ENCODE results near the gene SLC22A13.
"Not testable (repeated sequence)": the region's sequence is repeated elsewhere in the genome, so short reads cannot be mapped to it uniquely, and the experiment has no call there.

SLC22A13 gene

DNA sequence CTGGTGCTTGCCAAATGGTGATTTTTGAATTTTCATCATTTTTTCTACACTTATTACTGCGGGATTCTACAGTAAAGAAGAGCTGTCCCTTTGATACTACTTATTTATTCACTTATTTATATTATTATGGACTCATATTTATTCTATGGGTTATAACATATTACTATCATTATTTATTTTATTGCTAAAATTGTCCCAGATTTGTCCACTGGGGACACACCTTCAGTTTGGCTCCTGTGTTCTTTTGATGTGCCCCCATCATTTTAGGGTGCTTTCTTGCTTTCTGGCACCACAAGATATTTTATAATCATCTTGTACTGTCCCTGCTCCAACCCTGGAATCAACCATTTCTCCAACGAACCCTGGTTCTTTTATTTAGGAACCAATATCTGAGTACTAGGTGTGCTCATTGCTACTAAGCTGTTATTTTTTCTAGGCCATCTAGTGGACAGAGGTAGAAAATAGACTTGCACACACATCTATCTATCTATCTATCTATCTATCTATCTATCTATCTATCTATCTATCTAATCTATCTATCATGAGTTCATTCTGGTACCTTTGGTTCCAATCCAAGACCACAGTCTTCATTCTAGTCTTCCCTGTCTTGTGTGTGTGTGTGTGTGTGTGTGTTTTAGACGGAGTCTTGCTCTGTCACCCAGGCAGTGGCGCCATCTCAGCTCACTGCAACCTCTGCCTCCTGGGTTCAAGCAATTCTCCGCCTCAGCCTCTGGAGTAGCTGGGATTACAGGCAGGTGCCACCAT, 32.5 kb downstream of the SLC22A13 start:
- no peak for DNase-seq (ENCODE audit: low spot score)

DNA sequence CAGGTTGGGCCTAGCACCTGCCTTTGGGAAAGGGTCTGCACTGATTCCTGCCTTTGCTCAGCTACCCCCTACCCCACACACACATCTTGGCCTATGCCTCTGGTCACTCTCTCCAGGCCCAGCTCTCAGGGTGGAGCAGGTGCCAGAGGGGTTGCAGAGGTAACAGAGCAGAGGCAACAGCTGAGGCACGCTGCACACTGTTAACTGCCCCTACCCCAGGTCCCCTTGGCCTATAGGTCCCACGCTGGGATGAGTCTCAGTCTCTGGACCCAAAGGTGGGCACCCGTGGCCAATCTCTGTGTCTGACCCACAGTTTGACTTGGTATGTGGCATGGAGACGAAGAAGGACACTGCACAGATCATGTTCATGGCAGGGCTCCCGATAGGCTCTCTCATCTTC, 41.3 kb downstream of the SLC22A13 start:
- DNase-seq (ENCODE audit: low spot score) = no peak

DNA sequence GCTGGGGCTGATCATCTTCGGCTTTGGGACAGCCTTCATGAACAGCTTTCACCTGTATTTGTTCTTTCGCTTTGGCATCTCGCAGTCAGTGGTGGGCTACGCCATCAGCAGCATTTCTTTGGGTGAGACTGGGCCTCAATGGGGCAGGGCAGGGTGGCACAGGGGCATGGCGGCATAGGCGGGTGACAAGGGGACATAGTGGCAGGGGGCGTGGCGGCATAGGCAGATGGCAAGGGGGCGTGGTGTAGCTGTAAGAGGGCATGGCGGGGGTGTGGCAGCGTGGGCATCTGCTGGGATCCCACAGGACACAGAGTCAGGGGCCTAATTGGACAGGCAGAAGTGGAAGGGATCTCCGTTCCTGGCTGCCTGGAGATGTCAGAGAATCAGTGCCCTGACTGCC, 42.0 kb downstream of the SLC22A13 start:
- DNase-seq (ENCODE audit: low spot score) = no peak

DNA sequence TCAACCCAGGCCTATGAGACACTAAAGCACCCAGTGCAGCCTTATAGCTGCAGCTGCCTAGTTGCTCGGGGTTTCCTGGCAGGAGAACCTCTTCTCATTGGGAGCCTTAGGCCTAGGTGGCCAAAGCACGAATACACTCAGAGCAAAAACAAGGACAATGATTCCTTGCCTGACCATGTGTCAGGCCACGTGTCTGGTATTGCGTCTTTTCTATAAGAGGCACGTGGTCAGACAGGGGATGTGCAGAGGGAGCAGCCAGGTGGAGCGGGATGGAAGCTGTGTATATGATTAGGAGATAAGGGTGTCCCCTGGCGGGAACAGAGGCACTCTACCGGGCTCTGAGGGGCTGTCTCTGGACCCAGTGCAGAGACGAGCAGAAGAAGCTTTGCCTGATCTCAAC, 42.8 kb downstream of the SLC22A13 start:
- no peak for DNase-seq (ENCODE audit: low spot score)

DNA sequence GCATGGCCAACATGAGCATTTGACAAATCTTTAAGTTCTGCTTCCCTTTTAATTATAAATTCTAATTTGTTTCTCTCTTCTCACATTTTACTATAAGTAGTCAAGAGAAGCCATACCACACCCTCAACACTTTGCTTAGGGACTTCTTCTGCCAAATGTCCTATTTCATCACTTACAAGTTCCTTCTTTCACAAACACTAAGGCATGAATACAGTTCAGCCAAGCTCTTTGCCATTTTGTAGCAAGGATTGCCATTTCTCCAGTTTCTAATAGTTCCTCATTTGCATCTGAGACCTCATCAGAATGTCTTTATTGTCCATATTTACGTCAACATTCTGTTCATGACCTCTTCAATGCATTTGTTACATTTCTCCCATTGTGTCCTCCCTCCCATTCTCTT, 45.9 kb downstream of the SLC22A13 start:
- no peak for DNase-seq (ENCODE audit: low spot score)

DNA sequence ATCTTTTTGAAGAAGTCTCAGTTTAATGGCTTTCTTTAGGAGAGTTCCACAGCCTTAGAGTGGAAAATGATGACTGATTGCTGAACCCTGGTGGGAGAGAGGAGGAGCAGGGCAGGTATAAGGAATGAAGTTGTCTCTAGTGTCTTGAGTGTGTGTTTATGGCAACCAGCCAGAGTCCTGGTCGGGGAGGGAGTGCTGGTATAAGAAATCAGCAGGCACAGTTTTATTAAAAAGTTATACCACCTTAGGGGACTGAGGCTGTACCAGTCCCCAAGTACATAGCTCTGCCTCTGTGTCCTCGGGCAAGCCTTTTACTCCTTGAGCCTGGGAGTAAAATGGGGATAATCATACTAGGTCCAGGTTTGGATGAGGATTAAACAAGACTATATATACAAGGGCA, 46.3 kb downstream of the SLC22A13 start:
- DNase-seq (ENCODE audit: low spot score) = no peak

DNA sequence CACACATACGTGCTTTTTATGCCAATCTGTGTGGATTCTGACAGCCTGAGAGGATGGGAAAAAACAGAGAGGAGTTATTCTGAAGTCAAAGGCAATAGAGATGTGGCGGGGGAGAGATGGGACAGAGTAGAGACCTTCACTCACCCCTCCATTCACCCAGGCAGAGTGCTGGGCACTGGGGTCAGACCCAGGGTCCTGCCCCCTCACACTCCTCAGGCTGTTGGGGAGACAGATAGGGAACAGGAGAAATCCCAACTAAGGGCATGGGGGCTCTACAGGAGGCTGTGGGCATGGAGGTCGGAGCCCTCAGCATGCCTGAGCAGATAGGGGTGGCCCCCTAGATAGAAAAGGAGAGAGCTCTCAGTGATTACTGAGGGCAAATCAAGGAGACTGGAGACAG, 46.7 kb downstream of the SLC22A13 start:
- DNase-seq (ENCODE audit: low spot score) = no peak

DNA sequence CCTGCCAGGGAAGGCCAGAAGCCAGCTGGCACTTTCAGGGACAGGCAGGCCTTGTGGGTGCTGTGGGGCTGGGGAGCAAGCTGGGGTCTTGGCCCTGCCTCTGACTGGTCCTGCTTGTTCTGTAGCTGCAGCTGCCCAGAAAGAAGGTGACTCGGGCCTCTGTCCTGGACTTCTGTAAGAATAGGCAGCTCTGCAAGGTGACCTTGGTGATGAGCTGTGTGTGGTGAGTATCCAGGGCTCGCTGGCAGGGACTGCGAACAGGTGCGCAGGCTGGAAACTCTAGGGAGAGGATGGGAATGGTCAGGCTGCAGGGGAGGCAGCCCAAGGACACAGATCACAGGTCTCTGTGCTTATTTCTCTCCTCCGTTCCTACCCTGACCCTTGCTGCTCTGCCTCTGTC, 47.7 kb downstream of the SLC22A13 start:
- DNase-seq (ENCODE audit: low spot score) = no peak

DNA sequence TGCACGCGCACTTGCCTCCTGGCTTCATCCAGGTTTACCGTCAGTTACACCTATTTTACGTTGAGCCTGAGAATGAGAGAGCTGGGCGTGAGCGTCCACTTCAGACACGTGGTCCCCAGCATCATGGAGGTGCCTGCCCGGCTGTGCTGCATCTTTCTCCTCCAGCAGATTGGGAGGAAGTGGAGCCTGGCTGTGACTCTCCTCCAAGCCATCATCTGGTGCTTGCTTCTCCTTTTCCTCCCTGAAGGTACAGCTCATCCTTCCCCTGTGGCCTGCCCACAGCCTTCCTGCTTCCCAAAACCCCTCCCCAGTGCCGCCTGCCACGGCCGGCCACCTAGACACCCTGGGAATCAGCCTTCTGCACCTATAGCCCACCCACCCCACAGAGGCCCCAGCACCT, 48.1 kb downstream of the SLC22A13 start:
- DNase-seq (ENCODE audit: low spot score) = no peak

DNA sequence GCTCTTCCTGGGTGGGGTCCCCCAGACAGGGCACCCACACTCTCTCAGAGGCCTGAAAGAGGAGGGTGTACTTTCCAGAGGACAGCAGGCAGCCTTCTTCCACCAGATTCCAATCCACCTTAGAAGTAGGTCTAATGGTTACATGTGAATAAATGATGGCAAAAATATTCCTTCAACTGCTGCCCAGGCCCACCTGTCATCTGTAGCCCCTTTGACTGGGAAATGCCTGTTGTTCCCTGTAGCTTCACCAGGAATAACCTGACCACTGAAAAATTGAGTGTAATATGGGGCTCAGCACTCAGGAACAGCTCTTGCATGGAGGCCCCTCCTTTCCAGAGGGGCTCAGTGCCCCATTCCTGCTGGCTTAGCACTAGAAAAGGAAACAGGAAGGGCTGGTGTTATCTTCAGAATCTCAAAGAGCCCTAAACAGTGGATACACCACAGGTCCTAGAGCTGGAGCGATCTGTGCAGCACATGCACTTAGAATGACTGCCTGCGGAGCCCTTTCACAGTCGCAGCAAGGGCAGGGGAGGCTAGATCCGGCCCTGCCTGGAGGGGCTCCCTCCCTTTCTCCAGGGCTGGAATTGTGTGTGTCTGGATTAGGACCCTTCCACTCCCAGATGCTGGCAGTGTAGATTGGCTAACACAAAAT, 48.6 kb downstream of the SLC22A13 start:
- DNase-seq (ENCODE audit: low spot score) = no peak

DNA sequence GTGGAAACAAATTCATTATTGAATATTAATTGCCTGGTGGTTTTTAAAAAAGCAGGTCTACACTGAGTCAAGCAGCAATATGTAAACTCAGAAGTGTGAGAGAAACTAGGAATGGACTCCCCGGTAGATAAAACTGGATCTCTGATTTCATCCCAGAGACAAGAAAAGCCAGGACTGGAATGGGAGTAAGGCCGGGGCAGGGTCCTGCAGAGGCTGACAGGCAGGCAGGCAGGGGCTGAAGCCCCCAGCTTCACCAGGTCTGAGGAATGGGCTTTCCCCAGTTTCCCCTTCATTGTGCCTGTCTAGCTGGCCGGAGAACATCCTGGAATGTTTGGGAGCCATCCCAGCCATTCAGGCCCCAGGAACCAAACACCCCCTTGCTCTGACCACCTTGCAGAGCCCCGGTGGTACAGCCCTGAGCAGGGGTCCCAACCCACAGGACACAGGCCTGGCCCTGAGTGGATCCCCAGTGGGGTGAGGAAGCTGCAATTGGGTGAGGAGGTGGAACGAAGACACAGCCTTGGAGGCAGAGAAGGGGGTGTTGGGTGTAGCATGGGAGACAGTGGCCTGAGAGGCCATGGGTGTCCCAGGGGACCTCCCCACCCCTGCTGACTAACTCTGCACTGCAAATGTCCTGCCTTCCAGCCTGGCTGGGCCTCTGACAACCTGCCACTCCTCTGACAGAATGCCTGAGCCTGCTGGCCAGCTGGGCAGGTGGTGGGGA, 49.3 kb downstream of the SLC22A13 start:
- DNase-seq (ENCODE audit: low spot score) = no peak

DNA sequence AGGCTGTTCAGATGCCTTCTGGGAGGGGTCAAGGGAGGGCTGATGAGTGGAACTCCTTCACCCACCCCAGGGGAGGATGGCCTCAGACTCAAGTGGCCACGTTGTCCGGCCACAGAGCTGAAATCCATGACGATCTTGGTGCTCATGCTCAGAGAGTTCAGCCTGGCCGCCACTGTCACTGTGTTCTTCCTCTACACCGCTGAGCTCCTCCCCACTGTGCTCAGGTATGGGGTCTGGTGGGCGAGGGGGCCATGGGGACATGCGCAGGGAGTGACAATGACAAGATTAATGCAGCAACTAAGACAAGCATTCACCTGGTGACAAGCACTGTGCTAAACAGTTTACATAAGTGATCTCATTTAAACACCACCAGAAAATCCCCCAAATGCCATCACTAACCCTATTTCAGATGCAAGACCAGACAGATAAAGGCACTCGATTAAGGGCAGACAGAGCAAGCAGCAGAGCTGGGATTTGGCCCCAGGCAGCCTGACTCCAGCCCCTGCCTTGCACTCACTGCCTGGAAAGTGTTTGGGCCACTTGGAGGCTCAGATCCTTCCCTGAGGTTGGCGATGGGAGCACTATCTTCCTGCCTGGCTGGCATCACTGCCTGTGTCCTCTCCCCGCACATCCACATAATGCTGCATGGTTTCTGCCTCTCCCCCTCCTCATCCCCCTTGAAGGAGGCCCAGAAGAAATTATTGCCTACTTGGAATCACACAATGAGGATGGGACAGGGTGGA, 50.0 kb downstream of the SLC22A13 start:
- no peak for DNase-seq (ENCODE audit: low spot score)

DNA sequence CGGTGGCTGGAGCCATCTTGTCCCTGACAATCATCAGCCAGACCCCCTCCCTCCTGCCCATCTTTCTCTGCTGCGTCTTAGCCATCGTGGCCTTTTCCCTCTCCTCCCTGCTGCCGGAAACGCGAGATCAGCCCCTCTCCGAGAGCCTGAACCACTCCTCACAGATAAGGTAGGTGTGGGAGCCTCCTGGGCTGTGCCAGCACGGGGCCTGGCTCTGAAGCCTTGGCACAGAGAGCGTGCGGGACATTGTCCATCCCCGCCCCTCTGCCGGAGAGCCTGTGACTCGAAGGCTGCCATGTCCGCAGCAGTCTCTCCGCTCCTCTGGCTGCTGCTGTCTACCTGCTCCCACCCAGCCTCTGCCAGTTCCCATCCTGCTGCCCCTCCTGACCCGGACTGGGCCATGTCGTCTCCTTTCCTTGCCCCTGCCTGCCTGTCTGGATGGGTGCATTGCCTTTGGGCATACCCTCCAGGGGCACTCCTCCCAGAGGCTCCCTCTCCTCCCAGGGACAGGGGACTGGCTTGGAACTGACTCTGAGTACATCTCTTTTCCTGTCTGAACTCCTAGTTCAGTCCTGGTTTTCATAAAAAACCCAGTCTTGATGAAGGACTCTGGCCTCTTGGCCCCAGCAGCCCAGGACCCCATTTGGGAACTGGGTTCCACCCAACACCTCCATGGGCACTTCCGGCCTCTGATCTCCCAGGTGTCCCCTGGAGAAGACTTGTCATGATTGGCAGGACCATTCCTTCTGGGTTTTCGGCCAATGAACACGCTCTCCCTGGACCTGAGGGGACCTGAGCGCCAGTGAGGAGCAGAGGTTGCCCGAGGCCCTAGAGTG, 51.0 kb downstream of the SLC22A13 start:
- DNase-seq (ENCODE audit: low spot score) = no peak

DNA sequence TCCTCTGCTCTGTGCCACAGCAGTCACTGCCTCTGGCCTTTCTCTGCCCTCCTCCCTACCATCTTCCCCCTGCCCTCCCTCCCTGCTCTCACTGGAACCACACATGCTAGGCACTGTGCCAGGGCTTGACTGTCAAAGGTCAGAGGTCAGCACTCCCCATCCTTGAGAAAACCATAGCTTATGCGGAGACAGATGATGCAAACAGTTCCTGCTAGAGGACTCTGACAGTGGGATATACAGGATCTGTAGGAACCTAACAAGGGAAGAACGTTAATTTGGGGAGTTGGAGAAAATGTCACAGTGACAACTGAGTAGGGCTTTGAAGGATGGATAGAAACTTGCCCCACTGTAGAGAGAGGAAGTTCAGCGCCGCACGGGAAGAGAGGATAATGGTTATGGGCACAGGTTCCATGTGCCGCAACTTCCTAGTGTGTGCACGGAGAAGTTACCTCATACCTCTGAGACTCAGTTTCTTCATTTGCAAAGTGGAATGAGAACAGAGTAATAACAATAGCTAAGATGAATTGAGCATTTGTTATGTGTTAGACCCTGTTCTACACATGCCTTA, 51.7 kb downstream of the SLC22A13 start:
- no peak for DNase-seq (ENCODE audit: low spot score)

DNA sequence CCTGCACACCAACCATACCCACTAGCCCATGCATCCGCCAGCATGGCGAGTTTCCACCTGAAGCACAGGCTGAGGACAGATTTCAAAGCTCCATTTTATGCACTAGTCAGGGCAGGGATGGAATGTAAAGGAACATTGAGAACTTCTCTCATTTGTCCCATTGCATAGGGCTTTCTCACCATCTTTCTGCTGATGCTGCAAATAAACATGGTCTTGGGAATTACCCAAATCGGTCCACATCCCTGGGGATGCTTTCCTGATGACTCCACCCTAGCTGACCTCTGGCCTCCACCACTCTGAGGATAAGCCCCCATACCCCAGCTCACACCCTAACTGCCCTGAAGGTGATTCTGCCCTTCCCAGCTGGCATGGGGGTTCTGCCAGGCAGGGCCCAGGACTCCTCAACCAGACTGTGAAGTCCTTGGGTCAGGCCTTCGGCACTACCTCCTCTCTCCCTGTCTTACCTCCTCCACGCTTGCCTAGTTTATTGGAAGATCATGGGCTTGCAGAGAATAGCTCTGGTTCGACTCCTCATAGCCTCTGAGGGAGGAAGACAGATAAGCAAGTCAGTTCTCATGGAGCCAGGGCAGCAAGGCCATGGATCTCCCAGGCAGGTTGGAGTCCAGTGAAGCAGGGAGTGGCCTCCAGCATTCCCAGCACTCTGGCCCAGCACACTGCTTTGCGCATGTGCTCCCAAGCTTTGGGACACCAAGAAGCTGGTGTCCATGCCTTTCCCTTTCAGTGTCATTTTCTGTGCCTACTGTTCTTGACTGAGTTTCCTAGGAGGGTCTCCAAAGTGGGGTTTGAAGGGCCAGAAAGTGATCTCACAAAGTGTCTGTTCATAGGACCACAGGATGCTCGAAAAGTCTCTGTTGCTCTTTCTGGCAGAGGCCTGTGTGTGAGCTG, 53.4 kb downstream of the SLC22A13 start:
- no peak for DNase-seq (ENCODE audit: low spot score)

DNA sequence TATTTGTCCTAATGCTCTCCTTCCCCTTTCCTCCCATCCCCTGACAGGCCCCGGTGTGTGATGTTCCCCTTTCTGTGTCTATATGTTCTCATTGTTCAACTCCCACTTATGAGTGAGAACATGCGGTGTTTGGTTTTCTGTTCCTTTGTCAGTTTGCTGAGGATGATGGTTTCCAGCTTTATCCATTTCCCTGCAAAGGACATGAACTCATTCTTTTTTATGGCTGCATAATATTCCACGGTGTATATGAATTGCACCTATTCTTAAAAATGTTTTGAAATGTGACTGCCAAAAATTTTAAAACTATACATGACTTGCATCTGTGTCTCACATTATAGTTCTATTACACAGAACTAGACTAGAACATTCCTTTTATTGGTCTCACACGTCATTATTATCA, 55.0 kb downstream of the SLC22A13 start:
- DNase-seq (ENCODE audit: low spot score) = not testable (repeated sequence)

DNA sequence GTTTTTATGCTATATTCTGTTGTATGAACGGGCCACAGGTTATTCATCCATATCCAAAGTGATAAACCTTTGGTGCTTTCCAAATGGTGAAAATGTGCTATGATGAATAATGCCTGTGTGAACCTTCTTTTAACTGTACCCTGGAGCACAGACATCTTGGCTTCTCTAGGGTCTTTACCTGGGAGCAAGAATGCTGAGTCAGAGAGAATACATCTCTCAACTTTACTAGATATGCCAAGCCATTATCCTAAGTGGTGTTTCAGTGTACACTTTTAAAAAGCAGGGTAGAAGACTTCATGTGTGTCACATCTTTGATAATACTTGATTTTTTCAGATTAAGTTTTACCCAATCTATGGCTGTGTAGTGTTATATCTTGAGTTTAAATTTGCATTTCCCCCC, 57.4 kb downstream of the SLC22A13 start:
- DNase-seq (ENCODE audit: low spot score) = no peak

DNA sequence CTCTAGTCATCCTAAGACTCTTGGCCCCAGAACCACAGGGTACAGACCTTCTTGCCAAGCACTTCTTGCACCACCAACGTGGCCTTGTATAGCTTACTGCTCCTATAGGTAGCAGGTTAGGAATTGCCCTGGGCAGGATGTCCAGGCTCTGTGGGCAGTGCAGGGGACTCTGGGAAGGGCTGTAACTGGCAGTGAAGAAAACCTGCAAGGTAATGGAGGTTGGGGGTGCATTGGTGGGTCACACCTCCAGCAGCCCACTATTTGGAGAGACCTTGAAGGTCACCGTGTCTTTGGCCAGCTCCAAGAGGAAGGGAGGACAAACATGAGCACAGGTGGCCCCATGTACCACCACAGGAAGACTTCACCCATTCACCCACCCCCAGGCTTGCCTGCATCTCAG, 59.6 kb downstream of the SLC22A13 start:
- DNase-seq (ENCODE audit: low spot score) = no peak

DNA sequence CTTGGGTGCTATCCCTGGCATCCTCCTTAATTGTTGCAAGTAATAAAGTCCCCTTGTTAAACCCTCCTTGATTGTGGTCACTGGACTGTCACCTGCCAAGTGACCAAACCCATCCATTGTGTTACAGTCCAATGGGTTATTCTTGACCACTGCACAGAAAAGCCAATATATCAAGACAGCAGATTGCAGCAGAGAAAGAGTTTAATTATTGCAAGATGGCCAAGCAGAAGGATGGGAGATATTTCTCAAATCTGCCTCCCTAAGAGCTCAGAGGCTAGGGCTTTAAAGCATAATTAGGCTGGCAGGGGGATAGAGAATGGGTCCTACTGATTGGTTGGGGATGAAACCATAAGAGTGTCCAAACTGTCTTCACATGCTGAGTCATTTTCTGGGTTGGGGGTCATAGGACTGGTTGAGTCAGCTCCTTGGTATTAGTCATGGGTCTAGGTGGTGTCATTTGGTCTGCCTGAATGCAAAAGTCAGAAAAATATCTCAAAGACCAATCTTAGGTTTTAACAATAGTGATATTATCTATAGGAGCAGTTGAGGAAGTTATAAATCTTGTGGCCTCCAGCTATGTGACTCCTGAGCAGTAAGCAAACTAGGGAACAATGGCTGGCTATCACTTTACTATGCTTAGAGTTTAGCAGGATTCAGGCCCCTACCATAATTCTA, 61.9 kb downstream of the SLC22A13 start:
- DNase-seq (ENCODE audit: low spot score) = no peak

Data from HuH-7 (cell line).